H1 (cell line): ENCODE results near the gene SLAMF6. TPM values are rescaled to one million over a fixed set of nuclear protein-coding genes. Genes with fewer than 3 reads are reported as not detected.

Experiments
- CTCF ChIA-PET: fragments of 300-600 bp; sonication (Branson Sonifier 250); formaldehyde crosslinking; loops from one replicate; lab custom pipeline; 2021; ENCODE audit not compliant: partially characterized antibody; lab: Charles Lee
- POLR2A ChIA-PET: fragments of 300-600 bp; sonication (Branson Sonifier 250); formaldehyde crosslinking; loops from one replicate; lab custom pipeline; 2021; ENCODE audit warnings: inconsistent platforms; ENCODE audit not compliant: partially characterized antibody; lab: Charles Lee
- DNase-seq, 2 experiments: peaks; one replicate each; pipeline versions ENCODE4 v3.0.0 to v3.0.0-alpha.2; 2010 to 2022; ENCODE audit warnings: low spot score in 2 of 2, low read depth in 1 of 2, mixed read lengths in 1 of 2
- FAIRE-seq: peaks from 2 replicates; lab custom pipeline; 2011; peaks lifted over from hg19 to GRCh38; lab: Jason Lieb, UNC
- H2AFZ ChIP-seq: 2 replicates; pipeline ENCODE4 v1.8.1; 2012; ENCODE audit warnings: low read length, inconsistent platforms
- H2AK5ac ChIP-seq: 2 replicates; pipeline ENCODE4 v1.6.1; 2013; ENCODE audit warnings: low read depth, low read length
- H2BK120ac ChIP-seq: replicated peaks from 2 replicates; pipeline ENCODE3; 2013; ENCODE audit warnings: low read depth, low read length, inconsistent platforms
- H2BK12ac ChIP-seq: 2 replicates; pipeline ENCODE4 v1.6.1; 2013; ENCODE audit warnings: low read depth, low read length
- H2BK15ac ChIP-seq: 2 replicates; pipeline ENCODE4 v1.6.1; 2013; ENCODE audit warnings: low read length
- H2BK20ac ChIP-seq: 2 replicates; pipeline ENCODE4 v1.6.1; 2013; ENCODE audit warnings: low read length
- H2BK5ac ChIP-seq: 2 replicates; pipeline ENCODE4 v1.6.1; 2013; ENCODE audit warnings: low read depth, low read length
- H3K14ac ChIP-seq: 2 replicates; pipeline ENCODE4 v1.6.1; 2013; ENCODE audit warnings: inconsistent platforms; ENCODE audit not compliant: insufficient read length
- H3K18ac ChIP-seq: 2 replicates; pipeline ENCODE4 v1.6.1; 2013; ENCODE audit warnings: low read length; ENCODE audit errors: extremely low read depth
- H3K23ac ChIP-seq: 2 replicates; pipeline ENCODE4 v1.6.1; 2013; ENCODE audit warnings: inconsistent platforms; ENCODE audit not compliant: insufficient read length
- H3K23me2 ChIP-seq: 2 replicates; pipeline ENCODE4 v1.6.1; 2013; ENCODE audit warnings: low read depth, low read length
- H3K27ac ChIP-seq: 2 replicates; pipeline ENCODE4 v1.6.1; 2011; ENCODE audit warnings: low read depth, low read length, inconsistent platforms
- H3K27me3 ChIP-seq, 4 experiments: replicated peaks in 1 of 4; 1 replicate in 1 of 4; 2 replicates in 3 of 4; pipeline versions ENCODE4 v1.6.1 to v1.8.1; 2011 to 2013; ENCODE audit warnings: low read length in 3 of 4, mild to moderate bottlenecking in 3 of 4, inconsistent platforms in 2 of 4, mixed read lengths in 2 of 4, moderate library complexity in 1 of 4; ENCODE audit not compliant: control insufficient read depth in 3 of 4, insufficient read depth in 3 of 4; ENCODE audit errors: extremely low read depth in 1 of 4
- H3K36me3 ChIP-seq, 4 experiments: 2 replicates each; pipeline versions ENCODE4 v1.6.1 to v1.8.1; 2011 to 2013; ENCODE audit warnings: mild to moderate bottlenecking in 4 of 4, low read length in 3 of 4, moderate library complexity in 2 of 4, control low read depth in 1 of 4, inconsistent platforms in 1 of 4; ENCODE audit not compliant: insufficient read depth in 4 of 4, control insufficient read depth in 2 of 4
- H3K4ac ChIP-seq: replicated peaks from 2 replicates; pipeline ENCODE3; 2013; ENCODE audit warnings: low read length, low read depth, mixed read lengths, inconsistent platforms; ENCODE audit not compliant: insufficient read length
- H3K4me1 ChIP-seq, 4 experiments: replicated peaks in 1 of 4; 1 replicate in 1 of 4; 2 replicates in 3 of 4; pipeline versions ENCODE4 v1.6.1 to v1.8.1; 2011 to 2013; ENCODE audit warnings: low read length in 3 of 4, inconsistent platforms in 2 of 4, mixed read lengths in 1 of 4; ENCODE audit not compliant: insufficient read depth in 4 of 4, control insufficient read depth in 3 of 4
- H3K4me2 ChIP-seq, 2 experiments: 2 replicates each; pipeline versions ENCODE4 v1.6.1 to v1.8.1; 2011 to 2013; ENCODE audit warnings: low read depth in 2 of 2, low read length in 2 of 2, control low read depth in 1 of 2, inconsistent platforms in 1 of 2, mild to moderate bottlenecking in 1 of 2; ENCODE audit not compliant: insufficient read depth in 1 of 2
- H3K4me3 ChIP-seq, 4 experiments: fragments of 200-600, 300-600 bp in 1 of 4; sonication (generic), shearing (Covaris generic), sonication (Bioruptor Twin) in 1 of 4; 2 replicates each; pipeline versions ENCODE4 v1.5.1 to v1.8.1; 2011 to 2016; ENCODE audit warnings: low read length in 4 of 4, low read depth in 3 of 4, control low read depth in 2 of 4, inconsistent platforms in 2 of 4, mild to moderate bottlenecking in 2 of 4, mixed read lengths in 1 of 4, moderate library complexity in 1 of 4; ENCODE audit not compliant: insufficient read depth in 2 of 4; ENCODE audit errors: extremely low read depth in 1 of 4
- H3K56ac ChIP-seq: replicated peaks from 2 replicates; pipeline ENCODE3; 2013; ENCODE audit warnings: low read depth, mild to moderate bottlenecking, mixed read lengths, low read length, inconsistent platforms; ENCODE audit not compliant: insufficient read length
- H3K79me1 ChIP-seq: 2 replicates; pipeline ENCODE4 v1.6.1; 2013; ENCODE audit warnings: low read depth, low read length, control low read depth
- H3K79me2 ChIP-seq, 2 experiments: 2 replicates each; pipeline versions ENCODE4 v1.6.1 to v1.8.1; 2012 to 2013; ENCODE audit warnings: low read length in 2 of 2, mild to moderate bottlenecking in 2 of 2, inconsistent platforms in 1 of 2; ENCODE audit not compliant: insufficient read depth in 2 of 2, control insufficient read depth in 1 of 2
- H3K9ac ChIP-seq, 4 experiments: replicated peaks in 1 of 4; 1 replicate in 1 of 4; 2 replicates in 3 of 4; pipeline versions ENCODE4 v1.6.1 to v1.8.1; 2011 to 2013; ENCODE audit warnings: low read depth in 3 of 4, low read length in 3 of 4, control low read depth in 2 of 4, mild to moderate bottlenecking in 2 of 4, moderate library complexity in 2 of 4, inconsistent platforms in 1 of 4; ENCODE audit errors: extremely low read depth in 1 of 4
- H3K9me3 ChIP-seq, 2 experiments: 2 replicates each; pipeline versions ENCODE4 v1.6.1 to v1.8.1; 2012 to 2013; ENCODE audit warnings: mild to moderate bottlenecking in 2 of 2, moderate library complexity in 2 of 2, control low read depth in 1 of 2, inconsistent platforms in 1 of 2, low read depth in 1 of 2, low read length in 1 of 2, mixed read lengths in 1 of 2; ENCODE audit not compliant: insufficient read depth in 2 of 2
- H4K20me1 ChIP-seq, 2 experiments: replicated peaks in 1 of 2; 2 replicates each; pipeline versions ENCODE3 to v1.8.1; 2011 to 2013; ENCODE audit warnings: inconsistent platforms in 2 of 2, low read length in 2 of 2, mild to moderate bottlenecking in 1 of 2; ENCODE audit not compliant: insufficient read depth in 2 of 2, control insufficient read depth in 1 of 2
- H4K5ac ChIP-seq: 2 replicates; pipeline ENCODE4 v1.6.1; 2013; ENCODE audit warnings: low read length, low read depth, mixed read lengths, inconsistent platforms; ENCODE audit not compliant: insufficient read length
- H4K8ac ChIP-seq: 2 replicates; pipeline ENCODE4 v1.8.0; 2013; ENCODE audit warnings: mild to moderate bottlenecking, moderate library complexity, low read length, inconsistent platforms; ENCODE audit not compliant: insufficient read depth; ENCODE audit errors: extremely low read depth
- H4K91ac ChIP-seq: replicated peaks from 2 replicates; pipeline ENCODE3; 2013; ENCODE audit warnings: low read length, mixed read lengths, inconsistent platforms; ENCODE audit not compliant: insufficient read length
- CEBPB ChIP-seq: IDR thresholded peaks from 2 replicates; pipeline ENCODE4 v1.6.1; 2012; ENCODE audit warnings: low read depth, low read length
- EP300 ChIP-seq, 2 experiments: IDR thresholded peaks; 1 replicate in 1 of 2; 2 replicates in 1 of 2; pipeline ENCODE4 v1.6.1; 2011 to 2012; ENCODE audit warnings: low read depth in 2 of 2, low read length in 2 of 2, mild to moderate bottlenecking in 2 of 2, borderline replicate concordance in 1 of 2, inconsistent platforms in 1 of 2, moderate library complexity in 1 of 2
- NANOG ChIP-seq: IDR thresholded peaks from 2 replicates; pipeline ENCODE4 v1.6.1; 2011; ENCODE audit warnings: low read length, low read depth, mild to moderate bottlenecking, inconsistent platforms; ENCODE audit not compliant: insufficient read depth, poor library complexity, severe bottlenecking
- PHF8 ChIP-seq: fragments of 200-600 bp; sonication (generic); conservative IDR thresholded peaks from 2 replicates; pipeline ENCODE4 v1.7.1; 2012; ENCODE audit warnings: low read depth, mild to moderate bottlenecking, inconsistent platforms, low read length, moderate library complexity
- RXRA ChIP-seq: IDR thresholded peaks from 2 replicates; pipeline ENCODE4 v1.6.1; 2011; ENCODE audit warnings: low read depth, mild to moderate bottlenecking, low read length, moderate library complexity; ENCODE audit not compliant: insufficient read depth
- SAP30 ChIP-seq: fragments of 300-600 bp; sonication (generic); IDR thresholded peaks from 2 replicates; pipeline ENCODE4 v1.7.1; 2012; ENCODE audit warnings: low read length, moderate library complexity, mild to moderate bottlenecking, inconsistent platforms; ENCODE audit not compliant: insufficient read depth, insufficient replicate concordance
- SIRT6 ChIP-seq: IDR thresholded peaks from one replicate; pipeline ENCODE4 v1.7.1; 2012; ENCODE audit warnings: low read length, inconsistent platforms
- SP1 ChIP-seq: IDR thresholded peaks from 2 replicates; pipeline ENCODE4 v1.6.1; 2011; ENCODE audit warnings: low read depth, low read length
- SP2 ChIP-seq: IDR thresholded peaks from 2 replicates; pipeline ENCODE4 v1.6.1; 2012; ENCODE audit warnings: mild to moderate bottlenecking, low read length, inconsistent platforms
- TAF7 ChIP-seq: optimal IDR thresholded peaks from 2 replicates; pipeline ENCODE3; 2011; ENCODE audit warnings: low read depth, mild to moderate bottlenecking, inconsistent platforms, low read length, moderate library complexity, borderline replicate concordance
- TCF12 ChIP-seq: IDR thresholded peaks from 2 replicates; pipeline ENCODE4 v1.6.1; 2011; ENCODE audit warnings: low read depth, mild to moderate bottlenecking, low read length
- WGBS, 2 experiments: shearing (Covaris generic) in 1 of 2; methylation state at CpG; one replicate each; pipeline versions ENCODE4 v1.1.6 to v1.1.7; 2013 to 2015; ENCODE audit warnings: low lambda C conversion rate in 2 of 2, mixed read lengths in 2 of 2, inconsistent platforms in 1 of 2, low coverage in 1 of 2, missing lambda C conversion rate in 1 of 2; ENCODE audit not compliant: insufficient replicate concordance in 2 of 2, insufficient coverage in 1 of 2, insufficient read length in 1 of 2; ENCODE audit errors: extremely low coverage in 1 of 2, missing lambda C conversion rate in 1 of 2; 5-methylcytosine and 5-hydroxymethylcytosine counted together
- polyA plus RNA-seq, 7 experiments: library from polyadenylated mRNA; depleted of rRNA in 3 of 7; stranded (reverse) in 5 of 7; unstranded in 2 of 7; fragments of >200 nt in 5 of 7; fragments of 200-250 nt in 2 of 7; gene quantifications; 1 replicate in 5 of 7; 2 replicates in 1 of 7; 4 replicates in 1 of 7; pipeline versions ENCODE4 v1.2.1 to v1.2.3, GENCODE V29; 2011 to 2013; ENCODE audit warnings: missing spikeins in 2 of 7, mixed read lengths in 2 of 7
- total RNA-seq: library from RNA; stranded (reverse); fragmentation: NEBNext Ultra II Directional; extraction: Animal tissue kit (Norgen Biotek cat#: 25700); gene quantifications from 2 replicates; pipeline ENCODE4 v1.2.1, GENCODE V29; 2021
- TF ChIP-seq, protein P1 (sequence below), 3 experiments: IDR thresholded peaks; 1 replicate in 2 of 3; 2 replicates in 1 of 3; pipeline versions ENCODE4 v1.5.1 to v1.6.1; 2011; ENCODE audit warnings: low read length in 3 of 3, mild to moderate bottlenecking in 3 of 3, inconsistent platforms in 2 of 3, low read depth in 1 of 3, moderate library complexity in 1 of 3; ENCODE audit not compliant: insufficient read depth in 1 of 3; ENCODE audit errors: control extremely low read depth in 1 of 3

The SLAMF6 gene
- total and polyA plus RNA-seq, 2 of the 8 experiments (the other 6 are each of a cell fraction or from before 2014, with no cell fraction given): not detected

DNA sequence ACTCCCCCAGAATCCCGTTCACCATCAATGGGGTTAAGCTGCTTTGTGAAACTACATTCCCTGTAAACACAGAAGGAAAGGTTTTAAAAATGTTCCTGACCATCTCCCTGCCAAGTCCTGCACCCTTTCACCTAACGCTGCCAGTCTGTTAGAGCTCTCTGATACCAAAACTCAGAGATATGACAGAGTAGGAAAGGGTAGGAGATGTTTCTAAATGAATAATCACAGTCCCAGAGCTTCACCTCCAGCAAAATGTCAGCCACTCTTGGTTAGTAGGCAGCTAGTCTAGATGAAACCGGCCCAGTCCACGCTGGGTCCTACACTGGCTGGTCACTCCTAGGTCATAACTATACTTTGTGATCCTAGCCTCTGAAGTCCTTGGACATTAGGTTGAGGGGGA lies 26.7 kb downstream of the SLAMF6 start:
- Histone ChIP-seq H3K4me2 (no peak overlapping the region), H3K23ac (no peak overlapping the region), H2BK20ac (no peak overlapping the region), H3K4me3 (no peak overlapping the region), H2AFZ (no peak overlapping the region), H3K14ac (no peak overlapping the region), H3K27me3 (peaks cover 0 to 1% (median 0%) of the 10 kb centered on the region in 4 experiments; a peak in 1 of 7 replicates), H4K5ac (no peak overlapping the region), H3K4me1 (no peaks in the 10 kb centered on the region), H3K18ac (no peak overlapping the region), H3K4ac (no peak overlapping the region), H3K9ac (no peak overlapping the region), H2BK5ac (no peak overlapping the region), H3K9me3 (0 out of 4 replicates have a peak, but pooled peaks cover 0 to 2% of the 10 kb centered on the region in 2 experiments), H3K36me3 (no peaks in the 10 kb centered on the region), H2BK120ac (no peak overlapping the region), H2AK5ac (no peak overlapping the region), H4K8ac (no peak overlapping the region), H3K79me2 (no peaks in the 10 kb centered on the region), H2BK15ac (no peak overlapping the region), H3K56ac (no peak overlapping the region), H3K23me2 (no peaks in the 10 kb centered on the region), H4K91ac (no peak overlapping the region), H3K27ac (no peak overlapping the region), H3K79me1 (no peaks in the 10 kb centered on the region), H4K20me1 (no peaks in the 10 kb centered on the region), H2BK12ac (no peak overlapping the region)
- DNase-seq: no peak
- ChIA-PET CTCF (interaction anchor here (0.5 to 1.6 kb wide), 3 partner anchors 54 to 349 kb away, joined by 3 to 9 read pairs (median 3); no protein-coding TSS in a partner anchor), POLR2A (no interaction called here)
- 89% methylated on average over 4 of the region's 4 CpGs; no CpG with 5 or more reads in 1 of the 2 experiments for WGBS, 2 experiments
- FAIRE-seq: no peak
- no peak for TF ChIP-seq CEBPB
- TF ChIP-seq SP1: no peak
- TF ChIP-seq TCF12: no peak
- no peak for TF ChIP-seq SIRT6
- TF ChIP-seq EP300 (IDR thresholded peaks at IDR 0.05; ENCODE audit: borderline replicate concordance in 1 of 2, low read depth in 2 of 2, low read length in 2 of 2): no peak
- no peak for TF ChIP-seq RXRA
- TF ChIP-seq PHF8: no peak
- TF ChIP-seq SAP30: no peak
- TF ChIP-seq, protein P1, sequence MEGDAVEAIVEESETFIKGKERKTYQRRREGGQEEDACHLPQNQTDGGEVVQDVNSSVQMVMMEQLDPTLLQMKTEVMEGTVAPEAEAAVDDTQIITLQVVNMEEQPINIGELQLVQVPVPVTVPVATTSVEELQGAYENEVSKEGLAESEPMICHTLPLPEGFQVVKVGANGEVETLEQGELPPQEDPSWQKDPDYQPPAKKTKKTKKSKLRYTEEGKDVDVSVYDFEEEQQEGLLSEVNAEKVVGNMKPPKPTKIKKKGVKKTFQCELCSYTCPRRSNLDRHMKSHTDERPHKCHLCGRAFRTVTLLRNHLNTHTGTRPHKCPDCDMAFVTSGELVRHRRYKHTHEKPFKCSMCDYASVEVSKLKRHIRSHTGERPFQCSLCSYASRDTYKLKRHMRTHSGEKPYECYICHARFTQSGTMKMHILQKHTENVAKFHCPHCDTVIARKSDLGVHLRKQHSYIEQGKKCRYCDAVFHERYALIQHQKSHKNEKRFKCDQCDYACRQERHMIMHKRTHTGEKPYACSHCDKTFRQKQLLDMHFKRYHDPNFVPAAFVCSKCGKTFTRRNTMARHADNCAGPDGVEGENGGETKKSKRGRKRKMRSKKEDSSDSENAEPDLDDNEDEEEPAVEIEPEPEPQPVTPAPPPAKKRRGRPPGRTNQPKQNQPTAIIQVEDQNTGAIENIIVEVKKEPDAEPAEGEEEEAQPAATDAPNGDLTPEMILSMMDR (IDR thresholded peaks at IDR 0.05; ENCODE audit: control extremely low read depth in 1 of 3, insufficient read depth in 1 of 3, low read depth in 1 of 3, low read length in 3 of 3): no peak
- no peak for TF ChIP-seq NANOG
- TF ChIP-seq TAF7: no peak
- no peak for TF ChIP-seq SP2
